Esophagus muscularis mucosa (tissue), 4 donors: ENCODE data around the gene POLR2M. TPM values are rescaled to one million over a fixed set of nuclear protein-coding genes. Genes with fewer than 3 reads are reported as not detected.
A peak's percentile ranks its signal among the peaks of the same experiment; 100 is the strongest.

Experiments used
- DNase-seq: peaks from one replicate; pipeline ENCODE4 v3.0.0-alpha.2; 2017; ENCODE audit errors: extremely low spot score
- H3K27ac ChIP-seq, 4 donors: fragments of 200-600 bp; sonication (generic); replicated peaks in 1 of 4; 1 replicate in 3 of 4; 2 replicates in 1 of 4; pipeline ENCODE4 v1.5.1; 2016 to 2019; ENCODE audit warnings: mild to moderate bottlenecking in 1 of 4
- H3K27me3 ChIP-seq, 4 donors: fragments of 200-600 bp; sonication (generic); one replicate each; pipeline versions ENCODE4 v1.5.1 to v1.6.0; 2016 to 2019
- H3K36me3 ChIP-seq, 4 donors: fragments of 200-600 bp; sonication (generic); one replicate each; pipeline ENCODE4 v1.5.1; 2016 to 2019
- H3K4me1 ChIP-seq, 4 donors: fragments of 200-600 bp; sonication (generic); one replicate each; pipeline ENCODE4 v1.5.1; 2016 to 2019
- H3K4me3 ChIP-seq, 4 donors: fragments of 200-600 bp; sonication (generic); 1 replicate in 2 of 4; 2 replicates in 2 of 4; pipeline ENCODE4 v1.5.1; 2016 to 2019; ENCODE audit warnings: mild to moderate bottlenecking in 4 of 4, moderate library complexity in 1 of 4
- H3K9me3 ChIP-seq, 4 donors: fragments of 200-600 bp; sonication (generic); 1 replicate in 3 of 4; 2 replicates in 1 of 4; pipeline ENCODE4 v1.5.1; 2016 to 2019
- CTCF ChIP-seq, 3 experiments: fragments of 200-600 bp in 2 of 3; fragments of 450-650 bp in 1 of 3; sonication (generic) in 2 of 3; IDR thresholded peaks; one replicate each; pipeline ENCODE4 v1.5.1; 2017 to 2019; ENCODE audit warnings: antibody characterized with exemption in 3 of 3, mild to moderate bottlenecking in 2 of 3, moderate library complexity in 1 of 3
- EP300 ChIP-seq: sonication (generic); formaldehyde crosslinking; IDR thresholded peaks from one replicate; pipeline ENCODE4 v1.6.1; 2017; ENCODE audit warnings: antibody characterized with exemption
- POLR2A ChIP-seq: fragments of 450-650 bp; IDR thresholded peaks from one replicate; pipeline ENCODE4 v1.6.1; 2017; ENCODE audit warnings: antibody characterized with exemption, moderate library complexity, mild to moderate bottlenecking, low read depth
- POLR2AphosphoS5 ChIP-seq, 2 donors: sonication (generic); formaldehyde crosslinking; IDR thresholded peaks; one replicate each; pipeline ENCODE4 v1.6.1; 2017; ENCODE audit warnings: antibody characterized with exemption in 2 of 2
- WGBS: methylation state at CpG from one replicate; pipeline ENCODE4 v1.1.5; 2018; 5-methylcytosine and 5-hydroxymethylcytosine counted together
- intact Hi-C: fragments of 100-400 bp; cut with DNase I; formaldehyde crosslinking; loops from one replicate; pipeline ENCODE4 v1.15.1; 2023
- total RNA-seq, 4 donors: library from RNA; depleted of rRNA; stranded (reverse); fragments of >200 nt; gene quantifications; one replicate each; pipeline versions ENCODE4 v1.1.0 to v1.2.1, GENCODE V29; 2016

Gene POLR2M
- total RNA-seq, 4 donors from 2014 or later = 133 to 799 (median 379) TPM

- DNase-seq = no peak
- Histone ChIP-seq H3K4me1 (peaks cover 11 to 47% (median 41%) of the 10 kb centered on the region in 4 donors), H3K27ac (peak overlapping the region; percentile 94 to 97 (median 96)), H3K36me3 (peaks cover 31 to 43% (median 37%) of the 10 kb centered on the region in 4 donors), H3K27me3 (no peaks in the 10 kb centered on the region), H3K9me3 (no peaks in the 10 kb centered on the region), H3K4me3 (peak overlapping the region; percentile 73 to 95 (median 89))
- TF ChIP-seq CTCF (IDR thresholded peaks at IDR 0.05) (no peak), POLR2AphosphoS5 (IDR thresholded peaks at IDR 0.05) (no peak), EP300 (no peak)
- WGBS = 54% methylated on average over 4 of the region's 4 CpGs
- intact Hi-C loops = no loop called here
Observed at GRCh38 chr15:57708047-57708446, 1.5 kb downstream of the POLR2M start.

- no peak for TF ChIP-seq CTCF (IDR thresholded peaks at IDR 0.05)
- no peak for TF ChIP-seq POLR2AphosphoS5 (IDR thresholded peaks at IDR 0.05)
- TF ChIP-seq EP300 = no peak
- TF ChIP-seq POLR2A = no peak
- Histone ChIP-seq H3K4me1 (peaks cover 0 to 4% (median 0%) of the 10 kb centered on the region in 4 donors), H3K27me3 (no peaks in the 10 kb centered on the region), H3K4me3 (no peak overlapping the region), H3K36me3 (peaks cover 9 to 50% (median 34%) of the 10 kb centered on the region in 4 donors), H3K9me3 (no peaks in the 10 kb centered on the region), H3K27ac (no peak overlapping the region)
- DNase-seq = no peak
- 66% methylated on average over 2 of the region's 2 CpGs for WGBS
- intact Hi-C loops = no loop called here
Observed at GRCh38 chr15:57718309-57718708, 11.8 kb downstream of the POLR2M start.

GRCh38 chr15:57720867-57721266 is 14.4 kb downstream of the POLR2M start:
- Histone ChIP-seq H3K9me3 (no peaks in the 10 kb centered on the region), H3K4me1 (no peaks in the 10 kb centered on the region), H3K4me3 (no peak overlapping the region), H3K27me3 (no peaks in the 10 kb centered on the region), H3K27ac (no peak overlapping the region), H3K36me3 (peaks cover 0 to 25% (median 14%) of the 10 kb centered on the region in 4 donors)
- no peak for DNase-seq
- intact Hi-C loops = no loop called here
- 54% methylated on average over 3 of the region's 3 CpGs for WGBS
- TF ChIP-seq CTCF (IDR thresholded peaks at IDR 0.05) (no peak), EP300 (no peak), POLR2AphosphoS5 (IDR thresholded peaks at IDR 0.05) (no peak), POLR2A (no peak)

GRCh38 chr15:57726411-57726810 is 19.9 kb downstream of the POLR2M start:
- H3K27ac ChIP-seq = no peak overlapping the region
- H3K36me3 ChIP-seq = no peaks in the 10 kb centered on the region
- TF ChIP-seq POLR2A (no peak), CTCF (IDR thresholded peaks at IDR 0.05) (no peak), EP300 (no peak), POLR2AphosphoS5 (IDR thresholded peaks at IDR 0.05) (no peak)
- H3K27me3 ChIP-seq = no peaks in the 10 kb centered on the region
- H3K9me3 ChIP-seq = no peaks in the 10 kb centered on the region
- intact Hi-C loops = no loop called here
- WGBS = 78% methylated on average over 3 of the region's 3 CpGs
- no peak for DNase-seq
- no peak overlapping the region for H3K4me3 ChIP-seq
- H3K4me1 ChIP-seq = no peaks in the 10 kb centered on the region

- intact Hi-C loops = no loop called here
- H3K4me3 ChIP-seq = no peak overlapping the region
- WGBS = 94% methylated on average over 6 of the region's 6 CpGs
- no peaks in the 10 kb centered on the region for H3K4me1 ChIP-seq
- no peaks in the 10 kb centered on the region for H3K9me3 ChIP-seq
- TF ChIP-seq POLR2A (no peak), POLR2AphosphoS5 (IDR thresholded peaks at IDR 0.05) (no peak), CTCF (IDR thresholded peaks at IDR 0.05) (no peak), EP300 (no peak)
- H3K36me3 ChIP-seq = no peaks in the 10 kb centered on the region
- H3K27me3 ChIP-seq = no peaks in the 10 kb centered on the region
- DNase-seq = no peak
- H3K27ac ChIP-seq = no peak overlapping the region
Observed at GRCh38 chr15:57727031-57727430, 20.5 kb downstream of the POLR2M start.
